Hair follicle dermal papilla cell (primary cell): ENCODE results near the gene TLCD1. TPM values are rescaled to one million over a fixed set of nuclear protein-coding genes. Genes with fewer than 3 reads are reported as not detected.

ENCODE experiments used
- small RNA-seq: library from RNA; depleted of rRNA; stranded (forward); fragments of <200 nt; gene quantifications from one replicate; pipeline ENCODE3, GENCODE V24; 2012
- total RNA-seq: library from RNA; depleted of rRNA; stranded (reverse); fragments of >200 nt; gene quantifications from 2 replicates; pipeline ENCODE4 v1.2.3, GENCODE V29; 2012

Gene TLCD1
- total RNA-seq: 3.9 and 4.9 TPM in 2 replicates

GRCh38 chr17:28726226-28726626, at the start of gene TLCD1:
Gene TLCD1 (minus strand): TSS chr17:28726233. CDS start chr17:28726097, 136 bp downstream.

GRCh38 chr17:28743243-28744103, 17.4 kb upstream of the TLCD1 start, which contains the start of gene TRAF4:
Gene TRAF4 (plus strand): TSS chr17:28744011. CDS start chr17:28744113, 102 bp downstream.

GRCh38 chr17:28728364-28729200, 2.5 kb upstream of the TLCD1 start, which contains the start of gene NEK8:
Gene NEK8 (plus strand): TSS chr17:28728788. CDS start chr17:28728814, 26 bp downstream.

GRCh38 chr17:28717578-28718332, 8.3 kb downstream of the TLCD1 start, which contains the start of gene RAB34:
Gene RAB34 (minus strand): TSS chr17:28717868. CDS start chr17:28717266, 602 bp downstream.

GRCh38 chr17:28711723-28712031, 14.4 kb downstream of the TLCD1 start, which contains the start of gene PROCA1:
Gene PROCA1 (minus strand): TSS chr17:28711888. CDS start chr17:28711660, 228 bp downstream.

Small RNAs within 50 kb of the gene (small RNA-seq; reads per million reads assigned to genes)
- not detected for gene SNORD42A
- gene SNORD42B: 1.5 reads per million, percentile 35 among the genes with 10 or more reads in this experiment
- gene SNORD4A: not detected
- gene SNORD4B: not detected

Other genes with a start within 250 kb of the TLCD1 start
- gene FOXN1, start 219.9 kb downstream of the TLCD1 start, total RNA-seq: not detected in 2 replicates
- gene UNC119, start 173.6 kb downstream of the TLCD1 start, total RNA-seq: 20.4 and 22.0 TPM in 2 replicates
- 60.2 and 61.0 TPM in 2 replicates for gene PIGS, start 154.7 kb downstream of the TLCD1 start, total RNA-seq
- gene ALDOC, start 149.3 kb downstream of the TLCD1 start, total RNA-seq: 56.8 and 65.1 TPM in 2 replicates
- gene SPAG5, start 127.2 kb downstream of the TLCD1 start, total RNA-seq: 5.4 and 6.2 TPM in 2 replicates
- 2.1 and 4.7 TPM in 2 replicates for gene RSKR, start 112.0 kb downstream of the TLCD1 start, total RNA-seq
- gene BLTP2, start 81.1 kb downstream of the TLCD1 start, total RNA-seq: 163 and 173 TPM in 2 replicates
- 35.2 and 39.1 TPM in 2 replicates for gene SDF2, start 64.3 kb downstream of the TLCD1 start, total RNA-seq
- 58.0 and 67.8 TPM in 2 replicates for gene SUPT6H, start 64.0 kb downstream of the TLCD1 start, total RNA-seq
- gene PROCA1, start 14.3 kb downstream of the TLCD1 start, total RNA-seq: 0.65 and 1.9 TPM in 2 replicates
- gene RAB34, start 8.4 kb downstream of the TLCD1 start, total RNA-seq: 186 and 192 TPM in 2 replicates
- gene RPL23A, start 6.2 kb downstream of the TLCD1 start, total RNA-seq: 245 and 263 TPM in 2 replicates
- 5.2 TPM in 2 replicates for gene NEK8, start 2.6 kb upstream of the TLCD1 start, total RNA-seq
- 36.6 and 39.3 TPM in 2 replicates for gene TRAF4, start 17.8 kb upstream of the TLCD1 start, total RNA-seq
- gene FAM222B, start 116.6 kb upstream of the TLCD1 start, total RNA-seq: 6.8 and 7.3 TPM in 2 replicates
- 41.9 and 45.8 TPM in 2 replicates for gene ERAL1, start 128.8 kb upstream of the TLCD1 start, total RNA-seq
- gene FLOT2, start 171.5 kb upstream of the TLCD1 start, total RNA-seq: 44.1 and 45.8 TPM in 2 replicates
- gene DHRS13, start 176.8 kb upstream of the TLCD1 start, total RNA-seq: 1.5 and 2.9 TPM in 2 replicates
- gene PHF12, start 225.3 kb upstream of the TLCD1 start, total RNA-seq: 39.2 and 41.4 TPM in 2 replicates